ENCODE measurements around the gene OAF.
"Not testable (repeated sequence)": the region's sequence is repeated elsewhere in the genome, so short reads cannot be mapped to it uniquely, and the experiment has no call there.

OAF gene
- total RNA-seq = 0.88 to 2.2 reads per million in 2 donors

DNA sequence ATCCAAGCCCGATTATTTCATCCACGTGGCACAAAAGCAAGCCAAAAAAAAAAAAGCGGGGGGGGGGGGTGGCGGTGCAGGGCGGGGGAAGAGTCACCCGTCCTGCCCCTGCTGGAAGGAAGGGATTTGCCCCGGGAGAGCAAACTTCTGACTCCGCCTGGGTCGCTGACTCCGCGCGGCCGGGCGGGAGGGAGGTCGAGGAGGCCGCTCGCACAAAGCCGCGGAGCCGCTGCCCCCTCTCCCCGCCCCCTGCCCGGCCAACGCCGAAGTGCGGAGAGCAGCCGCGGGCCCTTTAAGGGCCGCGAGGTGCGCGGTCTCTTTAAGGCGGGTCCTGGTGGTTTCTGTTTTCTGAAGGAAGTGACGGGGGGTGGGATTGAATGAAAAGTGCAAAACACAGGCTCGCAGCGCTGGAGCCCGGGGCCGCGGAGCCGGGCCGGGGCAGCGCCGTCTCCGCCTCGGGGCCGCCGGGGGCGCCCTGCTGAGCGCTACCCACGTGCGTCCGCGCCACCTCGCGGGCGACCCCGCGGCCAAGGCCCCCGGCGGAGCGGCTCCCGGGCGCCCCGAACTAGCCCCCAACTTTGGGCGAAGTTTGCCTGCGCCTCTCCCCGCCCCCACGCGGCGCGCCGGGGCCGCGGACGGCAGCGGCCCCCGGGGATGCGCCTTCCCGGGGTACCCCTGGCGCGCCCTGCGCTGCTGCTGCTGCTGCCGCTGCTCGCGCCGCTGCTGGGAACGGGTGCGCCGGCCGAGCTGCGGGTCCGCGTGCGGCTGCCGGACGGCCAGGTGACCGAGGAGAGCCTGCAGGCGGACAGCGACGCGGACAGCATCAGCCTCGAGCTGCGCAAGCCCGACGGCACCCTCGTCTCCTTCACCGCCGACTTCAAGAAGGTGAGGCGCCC, at the start of gene OAF:
OAF (plus strand) TSS at position 407 of the 896 bp plus-strand sequence; CDS start at position 655, 248 bp downstream.
- peak in 3 of 5 experiments; percentile 17 to 79 (median 52) for DNase-seq

GRCh38 chr11:120167659-120168058, 43.2 kb upstream of the OAF start:
- DNase-seq = no peak

- no peak for DNase-seq
Observed at GRCh38 chr11:120168108-120168959, 42.5 kb upstream of the OAF start.

GRCh38 chr11:120168960-120169681, 41.7 kb upstream of the OAF start:
- peak in 3 of 5 experiments; percentile 2 to 49 (median 32) for DNase-seq

DNA sequence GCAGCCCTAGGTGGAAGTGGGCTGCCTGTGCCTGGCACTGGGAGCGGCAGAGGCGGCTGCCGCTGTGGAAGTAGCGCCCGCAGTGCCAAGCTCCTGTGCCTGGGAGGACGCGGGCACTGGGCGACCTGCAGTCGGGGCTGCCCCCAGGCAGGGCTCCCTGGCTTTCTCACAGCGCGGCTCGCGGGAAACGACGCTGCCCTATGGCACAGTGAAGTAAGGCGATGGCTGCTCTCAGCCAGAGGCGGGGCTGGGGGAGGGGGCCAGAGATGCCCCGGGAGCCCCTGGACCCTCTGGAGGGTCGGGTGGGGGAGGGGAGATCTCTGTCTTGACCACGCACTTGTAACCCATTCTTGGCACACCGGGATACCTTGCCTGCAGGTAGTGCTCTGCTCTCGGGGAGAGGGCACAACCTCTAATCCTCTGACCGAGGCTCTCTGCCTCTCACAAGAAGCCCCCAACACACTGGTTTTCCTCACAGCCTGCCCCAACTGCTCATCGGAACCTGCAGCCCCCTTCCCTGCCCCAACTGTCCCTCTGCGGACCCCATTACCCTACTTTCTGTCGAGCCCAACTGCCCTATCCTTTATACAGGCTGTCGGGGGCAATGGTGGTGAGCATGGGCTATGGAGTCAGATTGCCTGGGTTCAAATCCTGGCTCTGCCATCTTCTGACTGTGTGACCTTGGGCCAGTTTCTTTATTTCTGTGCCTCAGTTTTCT, 40.7 kb upstream of the OAF start:
- no peak for DNase-seq

DNA sequence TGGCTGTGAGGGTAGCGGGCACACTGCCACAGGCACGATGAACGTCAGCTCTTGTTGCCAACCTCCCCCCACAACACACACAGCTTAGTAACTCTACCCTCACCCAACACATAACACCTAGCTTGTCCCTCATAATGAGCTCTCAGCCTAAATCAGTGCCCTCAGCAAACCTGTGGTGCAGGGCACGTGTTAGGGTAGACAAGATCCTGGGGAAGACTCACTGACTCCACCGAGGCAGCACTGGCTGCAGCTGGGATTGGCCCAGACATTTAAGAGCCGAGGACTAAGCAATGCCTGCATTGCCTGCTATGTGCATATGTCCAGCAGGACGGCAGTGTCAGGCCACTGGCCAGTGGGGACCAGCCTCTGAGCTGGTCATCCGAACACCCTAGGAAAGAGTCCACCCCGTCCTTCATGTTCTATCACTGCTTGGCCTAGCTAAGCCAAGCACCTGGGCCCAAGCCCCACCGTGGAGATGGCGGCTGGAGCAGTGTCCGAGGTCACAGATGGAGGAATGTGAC, 40.0 kb upstream of the OAF start:
- DNase-seq = no peak

DNA sequence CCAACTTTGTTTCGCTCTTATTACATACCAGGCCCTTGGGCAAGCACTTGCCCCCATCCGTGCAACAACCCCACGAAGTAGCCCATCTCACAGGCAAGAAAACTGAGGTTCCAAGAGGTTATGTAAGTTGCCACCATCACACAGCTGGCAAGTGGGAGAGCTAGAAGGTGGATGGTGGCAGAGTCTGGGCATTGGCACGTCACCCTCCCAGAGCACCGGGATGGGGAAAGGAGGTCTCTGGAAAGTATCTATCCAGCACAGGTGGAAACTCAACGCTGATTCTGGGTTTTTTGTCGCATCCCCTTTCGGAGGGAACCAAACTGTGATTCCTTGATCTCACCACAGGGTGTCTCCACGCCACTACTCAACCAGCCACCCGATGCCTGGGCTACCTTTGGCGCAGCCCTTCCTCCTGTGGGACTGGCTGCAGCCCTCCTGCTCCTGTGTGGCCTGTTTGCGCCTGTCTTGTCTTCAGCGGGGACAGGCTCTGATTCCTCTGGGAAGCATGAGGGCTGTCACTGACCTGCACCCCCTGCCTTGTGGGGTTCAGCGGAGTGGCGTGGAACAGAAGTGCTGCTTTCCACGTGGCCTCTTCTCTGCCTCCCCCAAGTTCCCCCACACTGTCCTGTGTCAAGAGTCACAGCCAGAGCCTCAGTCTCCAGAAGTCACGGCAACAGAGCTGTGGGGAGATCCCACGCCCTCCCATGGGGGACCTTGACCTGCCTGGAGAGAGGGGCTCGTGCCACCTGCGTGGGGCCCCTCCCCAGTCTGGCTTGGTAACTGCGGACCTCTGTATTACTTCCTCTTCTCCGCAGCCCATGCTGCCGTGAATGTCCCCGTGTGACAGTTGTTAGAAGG, 38.5 kb upstream of the OAF start:
- DNase-seq = peak in 2 of 5 experiments; percentile 7 to 37

DNA sequence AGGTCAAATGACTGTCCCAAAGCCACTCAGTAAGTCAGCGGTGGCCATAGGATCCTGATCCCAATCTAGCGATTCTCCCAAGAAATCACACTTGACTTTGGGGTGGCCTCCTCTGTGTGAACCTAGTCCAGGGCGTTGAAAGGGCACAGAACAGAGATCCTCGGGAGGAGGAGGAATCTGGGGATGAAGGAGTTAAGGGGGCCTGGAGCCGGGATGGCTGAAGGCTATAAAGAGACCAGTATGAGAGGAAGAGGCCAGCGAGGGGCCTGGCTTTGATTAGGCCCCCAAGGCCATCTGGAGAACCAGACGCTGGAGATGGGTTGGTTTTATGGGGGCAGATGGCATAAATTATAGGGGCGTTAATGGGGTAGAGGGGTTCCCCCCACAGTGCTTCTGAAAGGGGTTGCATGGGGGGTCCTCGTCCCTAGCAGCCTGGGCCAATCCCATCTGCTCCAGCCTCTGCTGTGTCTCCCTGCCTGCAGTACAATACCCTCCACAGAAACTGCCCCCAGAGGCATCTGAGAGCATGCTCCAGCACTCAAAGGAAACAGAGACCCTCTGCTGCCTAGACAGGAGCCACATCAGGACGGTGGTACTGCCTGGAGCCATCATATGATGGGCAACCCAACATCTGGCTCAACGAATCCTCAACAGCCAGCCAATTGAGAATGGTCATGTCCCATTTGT, 37.7 kb upstream of the OAF start:
- DNase-seq = no peak

- DNase-seq = no peak
Observed at GRCh38 chr11:120173807-120174206, 37.0 kb upstream of the OAF start.

- DNase-seq = no peak
Observed at GRCh38 chr11:120174866-120175265, 36.0 kb upstream of the OAF start.

DNA sequence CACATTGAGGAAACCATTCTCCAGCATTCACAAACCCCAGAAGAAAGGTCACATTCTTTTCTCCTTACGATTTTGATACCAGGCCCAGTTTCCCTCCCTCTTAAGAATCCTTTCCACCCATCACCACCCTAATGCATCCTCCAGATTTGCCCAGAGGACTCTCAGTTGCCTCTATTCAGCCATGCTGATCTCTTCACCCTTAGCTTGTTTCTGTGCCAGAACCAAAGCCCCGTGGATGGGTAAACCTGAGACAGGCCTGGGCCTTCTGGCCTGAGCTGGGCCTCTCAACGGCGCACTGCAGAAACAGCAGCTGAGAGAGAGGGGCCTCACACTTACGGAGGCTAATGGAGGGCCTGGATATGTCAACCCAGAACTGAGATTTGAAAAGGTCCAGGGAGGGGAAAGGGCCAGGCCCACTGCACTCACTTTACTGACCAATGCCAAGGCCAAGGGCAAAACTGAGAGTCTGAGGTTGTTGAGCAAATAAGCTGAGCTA, 32.2 kb upstream of the OAF start:
- DNase-seq = no peak

DNA sequence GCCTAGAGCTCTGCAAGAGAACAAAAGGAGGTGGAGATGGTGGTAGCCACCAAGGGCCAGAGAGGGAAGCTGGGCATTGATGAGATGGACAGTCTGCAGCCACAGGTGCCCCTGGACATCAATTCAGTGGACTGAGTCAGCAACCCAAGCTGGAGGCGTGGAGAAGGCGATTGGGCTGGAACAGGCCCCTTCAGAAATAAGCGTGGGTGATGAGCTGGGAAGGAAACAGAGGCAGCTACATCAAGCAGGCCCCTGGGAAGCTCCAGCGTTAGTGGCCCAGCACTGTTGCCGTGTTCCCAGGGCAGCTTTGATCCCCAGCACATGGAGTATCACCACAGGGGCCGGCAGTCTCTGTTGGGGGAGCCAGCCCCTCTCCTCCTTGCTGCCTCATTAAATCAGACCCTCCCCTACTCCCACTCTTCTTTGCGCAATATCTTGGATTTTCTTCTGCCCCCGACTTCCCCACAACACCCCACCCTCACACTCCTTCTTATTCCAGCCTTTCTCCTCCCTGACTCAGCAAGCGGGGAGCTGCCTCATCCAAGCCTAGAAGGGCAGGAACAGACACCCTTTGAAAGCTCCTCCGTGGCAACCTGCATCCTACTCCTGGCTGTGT, 31.7 kb upstream of the OAF start:
- DNase-seq = no peak

GRCh38 chr11:120180063-120180462, 30.8 kb upstream of the OAF start:
- not testable (repeated sequence) for DNase-seq

GRCh38 chr11:120180551-120181232, 30.1 kb upstream of the OAF start:
- DNase-seq = no peak

- DNase-seq = no peak
Observed at GRCh38 chr11:120181376-120181975, 29.4 kb upstream of the OAF start.

DNA sequence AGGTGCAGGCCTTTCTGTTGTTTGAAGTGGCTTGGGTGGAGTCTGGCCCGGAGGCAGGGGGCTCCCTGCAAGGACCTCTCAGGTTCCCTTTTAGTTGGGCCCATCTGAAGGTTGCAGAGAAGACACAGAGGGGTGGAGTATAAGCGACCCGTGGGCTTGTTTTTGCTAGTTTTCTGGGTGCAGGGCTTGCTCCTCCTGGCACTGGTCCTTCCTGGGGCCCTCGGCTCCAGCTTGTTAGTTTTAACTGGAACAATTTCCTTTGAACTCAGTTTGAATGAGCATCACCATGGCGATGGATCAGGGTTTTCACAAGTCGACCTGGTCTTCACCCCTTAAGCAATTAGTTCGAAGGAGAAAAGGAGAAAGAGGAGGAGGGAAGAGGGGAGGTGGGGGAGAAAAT, 28.5 kb upstream of the OAF start:
- DNase-seq = no peak

- no peak for DNase-seq
Observed at GRCh38 chr11:120182790-120183491, 27.9 kb upstream of the OAF start.

DNA sequence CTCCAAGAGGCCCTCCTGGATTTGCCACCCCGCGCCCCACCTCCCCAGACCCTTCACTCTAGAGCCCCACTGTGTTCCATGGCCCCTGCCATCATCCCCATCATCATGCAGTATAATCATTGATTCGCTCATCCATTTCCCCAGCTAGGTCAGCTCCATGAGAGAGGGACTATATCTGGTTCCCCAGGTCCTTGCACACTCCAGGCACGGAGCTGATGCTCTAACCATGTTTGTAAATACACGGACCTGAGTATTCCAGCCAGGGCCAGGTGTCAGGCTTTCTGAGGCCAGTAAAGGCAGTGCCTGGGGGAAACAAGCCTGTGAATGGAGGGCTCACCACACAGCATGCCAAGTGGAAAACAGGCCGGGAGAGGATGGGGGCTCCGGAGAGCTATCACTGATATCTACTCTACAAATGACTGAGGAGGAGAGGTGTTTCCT, 27.1 kb upstream of the OAF start:
- no peak for DNase-seq

All from T-helper 2 cell (primary cell).